CD14-positive monocyte (primary cell): Measurements from ENCODE around the gene KIF3B. TPM values are rescaled to one million over a fixed set of nuclear protein-coding genes. Genes with fewer than 3 reads are reported as not detected.

Source experiments
- DNase-seq, 3 donors: peaks; one replicate each; pipeline ENCODE4 v3.0.0-alpha.2; 2011 to 2022
- H2AFZ ChIP-seq: 2 replicates; pipeline ENCODE4 v1.6.0; 2012; ENCODE audit warnings: mild to moderate bottlenecking, low read depth, low read length, inconsistent platforms; ENCODE audit not compliant: insufficient read depth, poor library complexity, severe bottlenecking
- H3K27ac ChIP-seq, 2 donors: 1 replicate in 1 of 2; 2 replicates in 1 of 2; pipeline ENCODE4 v1.5.1; 2012 to 2013; ENCODE audit warnings: low read length in 2 of 2, control low read depth in 1 of 2, inconsistent platforms in 1 of 2, low read depth in 1 of 2, mild to moderate bottlenecking in 1 of 2
- H3K27me3 ChIP-seq, 2 donors: one replicate each; pipeline versions ENCODE4 v1.6.0 to v1.6.1; 2011 to 2013; ENCODE audit warnings: low read length in 2 of 2; ENCODE audit not compliant: control insufficient read depth in 2 of 2, insufficient read depth in 2 of 2
- H3K36me3 ChIP-seq, 2 donors: replicated peaks in 1 of 2; 1 replicate in 1 of 2; 2 replicates in 1 of 2; pipeline versions ENCODE4 v1.5.1 to v1.6.1; 2012 to 2013; ENCODE audit warnings: low read length in 2 of 2, control low read depth in 1 of 2, inconsistent platforms in 1 of 2, mild to moderate bottlenecking in 1 of 2; ENCODE audit not compliant: insufficient read depth in 2 of 2, control insufficient read depth in 1 of 2
- H3K4me1 ChIP-seq, 2 donors: 1 replicate in 1 of 2; 2 replicates in 1 of 2; pipeline versions ENCODE4 v1.5.1 to v1.6.1; 2012 to 2013; ENCODE audit warnings: low read length in 2 of 2, control low read depth in 1 of 2, inconsistent platforms in 1 of 2, mild to moderate bottlenecking in 1 of 2, moderate library complexity in 1 of 2; ENCODE audit not compliant: insufficient read depth in 2 of 2, control insufficient read depth in 1 of 2
- H3K4me2 ChIP-seq: replicated peaks from 2 replicates; pipeline ENCODE3; 2012; ENCODE audit warnings: low read length, moderate library complexity, mild to moderate bottlenecking; ENCODE audit not compliant: poor library complexity, severe bottlenecking; ENCODE audit errors: extremely low read depth
- H3K4me3 ChIP-seq, 3 experiments: fragments of 200-600 bp in 1 of 3; sonication (generic) in 1 of 3; replicated peaks in 1 of 3; 1 replicate in 2 of 3; 2 replicates in 1 of 3; pipeline ENCODE4 v1.5.1; 2011 to 2013; ENCODE audit warnings: low read length in 3 of 3, mild to moderate bottlenecking in 3 of 3, control low read depth in 2 of 3, low read depth in 2 of 3, inconsistent platforms in 1 of 3, moderate library complexity in 1 of 3
- H3K79me2 ChIP-seq: 2 replicates; pipeline ENCODE4 v1.6.0; 2012; ENCODE audit warnings: mild to moderate bottlenecking, control low read depth, inconsistent platforms, low read length, moderate library complexity; ENCODE audit not compliant: insufficient read depth
- H3K9ac ChIP-seq: 2 replicates; pipeline ENCODE4 v1.6.0; 2017; ENCODE audit warnings: low read length, mild to moderate bottlenecking; ENCODE audit not compliant: insufficient read depth, poor library complexity, severe bottlenecking
- H3K9me3 ChIP-seq, 2 donors: replicated peaks in 1 of 2; 1 replicate in 1 of 2; 2 replicates in 1 of 2; pipeline versions ENCODE4 v1.5.1 to v1.6.1; 2012 to 2013; ENCODE audit warnings: low read length in 2 of 2, control low read depth in 1 of 2; ENCODE audit not compliant: control insufficient read depth in 1 of 2, insufficient read depth in 1 of 2
- H4K20me1 ChIP-seq: 2 replicates; pipeline ENCODE4 v1.6.0; 2012; ENCODE audit warnings: mild to moderate bottlenecking, low read length, control low read depth, moderate library complexity; ENCODE audit not compliant: insufficient read depth
- H3K27ac Mint-ChIP-seq, 7 donors: one replicate each; pipeline ENCODE4 v1.8.0; 2020; ENCODE audit warnings: mild to moderate bottlenecking in 7 of 7, mixed read lengths in 7 of 7, moderate library complexity in 6 of 7, inconsistent platforms in 2 of 7
- H3K27me3 Mint-ChIP-seq, 3 donors: one replicate each; pipeline ENCODE4 v1.8.0; 2021 to 2022; ENCODE audit warnings: low read depth in 3 of 3, mild to moderate bottlenecking in 3 of 3, mixed read lengths in 3 of 3, moderate library complexity in 3 of 3, inconsistent platforms in 1 of 3
- H3K36me3 Mint-ChIP-seq, 2 donors: one replicate each; pipeline ENCODE4 v1.8.0; 2020; ENCODE audit warnings: mixed read lengths in 2 of 2, inconsistent platforms in 1 of 2, mild to moderate bottlenecking in 1 of 2
- H3K4me1 Mint-ChIP-seq: one replicate; pipeline ENCODE4 v1.8.0; 2020; ENCODE audit warnings: mild to moderate bottlenecking, mixed read lengths
- H3K4me3 Mint-ChIP-seq, 2 donors: one replicate each; pipeline ENCODE4 v1.8.0; 2020; ENCODE audit warnings: mild to moderate bottlenecking in 2 of 2, mixed read lengths in 2 of 2, moderate library complexity in 1 of 2
- H3K9me3 Mint-ChIP-seq, 7 donors: one replicate each; pipeline ENCODE4 v1.8.0; 2020 to 2022; ENCODE audit warnings: mixed read lengths in 7 of 7, mild to moderate bottlenecking in 6 of 7, moderate library complexity in 6 of 7, inconsistent platforms in 2 of 7
- WGBS: methylation state at CpG from one replicate; pipeline ENCODE4 v1.1.5; 2013; ENCODE audit warnings: missing lambda C conversion rate; ENCODE audit not compliant: insufficient coverage; 5-methylcytosine and 5-hydroxymethylcytosine counted together
- intact Hi-C, 2 donors: fragments of 100-400 bp; cut with micrococcal nuclease; formaldehyde crosslinking; loops; one replicate each; pipeline versions ENCODE4 v1.15.0 to v1.15.1; 2023
- polyA plus RNA-seq, 3 donors: library from polyadenylated mRNA; depleted of rRNA in 1 of 3; unstranded in 2 of 3; stranded (reverse) in 1 of 3; fragments of 300-500 nt in 2 of 3; fragments of >200 nt in 1 of 3; fragmentation: Illumina TruSeq in 2 of 3; gene quantifications; 1 replicate in 2 of 3; 2 replicates in 1 of 3; pipeline ENCODE4 v1.2.3, GENCODE V29; 2012 to 2021
- TF ChIP-seq, protein P1 (sequence below): fragments of 200-600 bp; IDR thresholded peaks from one replicate; pipeline ENCODE4 v1.8.0; 2022; ENCODE audit warnings: antibody characterized with exemption, mild to moderate bottlenecking

The KIF3B gene
- polyA plus RNA-seq, 3 donors: 1.5 to 7.5 (median 3.4) TPM

DNA sequence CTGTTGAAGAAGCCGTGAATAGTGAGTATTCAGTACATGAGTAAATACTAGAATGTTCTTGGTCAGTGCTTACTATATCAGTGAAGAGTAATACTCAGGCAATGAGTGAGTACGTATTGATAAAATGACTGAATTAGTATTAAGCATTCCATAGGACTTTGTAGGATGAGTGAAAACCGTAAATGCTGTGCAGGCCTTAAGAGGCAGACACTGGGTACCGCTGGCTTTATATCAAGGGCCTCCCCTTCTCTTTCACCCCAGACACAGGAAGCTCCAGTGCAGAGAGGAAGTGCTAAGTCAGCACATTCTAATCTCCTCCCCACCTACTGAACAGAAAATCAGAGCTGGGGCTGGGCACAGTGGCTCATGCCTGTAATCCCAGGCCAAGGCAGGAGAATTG lies 45.6 kb upstream of the KIF3B start:
- Mint-ChIP-seq H3K4me3 (peak overlapping the region in 1 of 2 donors; percentile 60), H3K4me1 (peaks cover 72% of the 10 kb centered on the region), H3K9me3 (no peaks in the 10 kb centered on the region), H3K27ac (peak overlapping the region; percentile 71 to 96 (median 92)), H3K36me3 (peaks cover 54 to 57% of the 10 kb centered on the region in 2 donors), H3K27me3 (peaks cover 0 to 2% (median 0%) of the 10 kb centered on the region in 3 donors)
- peaks cover 66 to 73% of the 10 kb centered on the region in 2 donors for H3K4me1 ChIP-seq
- no peaks in the 10 kb centered on the region for H3K9me3 ChIP-seq
- peaks cover 16 to 45% of the 10 kb centered on the region in 2 donors for H3K36me3 ChIP-seq
- H3K9ac ChIP-seq: no peak overlapping the region
- H3K4me3 ChIP-seq: peak overlapping the region in 1 of 3 experiments; percentile 35
- TF ChIP-seq, protein P1, sequence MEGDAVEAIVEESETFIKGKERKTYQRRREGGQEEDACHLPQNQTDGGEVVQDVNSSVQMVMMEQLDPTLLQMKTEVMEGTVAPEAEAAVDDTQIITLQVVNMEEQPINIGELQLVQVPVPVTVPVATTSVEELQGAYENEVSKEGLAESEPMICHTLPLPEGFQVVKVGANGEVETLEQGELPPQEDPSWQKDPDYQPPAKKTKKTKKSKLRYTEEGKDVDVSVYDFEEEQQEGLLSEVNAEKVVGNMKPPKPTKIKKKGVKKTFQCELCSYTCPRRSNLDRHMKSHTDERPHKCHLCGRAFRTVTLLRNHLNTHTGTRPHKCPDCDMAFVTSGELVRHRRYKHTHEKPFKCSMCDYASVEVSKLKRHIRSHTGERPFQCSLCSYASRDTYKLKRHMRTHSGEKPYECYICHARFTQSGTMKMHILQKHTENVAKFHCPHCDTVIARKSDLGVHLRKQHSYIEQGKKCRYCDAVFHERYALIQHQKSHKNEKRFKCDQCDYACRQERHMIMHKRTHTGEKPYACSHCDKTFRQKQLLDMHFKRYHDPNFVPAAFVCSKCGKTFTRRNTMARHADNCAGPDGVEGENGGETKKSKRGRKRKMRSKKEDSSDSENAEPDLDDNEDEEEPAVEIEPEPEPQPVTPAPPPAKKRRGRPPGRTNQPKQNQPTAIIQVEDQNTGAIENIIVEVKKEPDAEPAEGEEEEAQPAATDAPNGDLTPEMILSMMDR: no peak
- H2AFZ ChIP-seq: no peak overlapping the region
- no peaks in the 10 kb centered on the region for H3K27me3 ChIP-seq
- DNase-seq: peak; percentile 34 to 62 (median 44)
- H3K4me2 ChIP-seq: peak overlapping the region; percentile 34
- H4K20me1 ChIP-seq: no peaks in the 10 kb centered on the region
- intact Hi-C loops: no loop called here
- no peaks in the 10 kb centered on the region for H3K79me2 ChIP-seq
- peak overlapping the region; percentile 55 to 85 for H3K27ac ChIP-seq
- WGBS: 83% methylated on average over 1 of the region's 4 CpGs

- Mint-ChIP-seq H3K4me1 (peaks cover 66% of the 10 kb centered on the region), H3K27me3 (peaks cover 0 to 2% (median 0%) of the 10 kb centered on the region in 3 donors), H3K9me3 (no peaks in the 10 kb centered on the region), H3K36me3 (peaks cover 60 to 62% of the 10 kb centered on the region in 2 donors), H3K4me3 (no peak overlapping the region), H3K27ac (peak overlapping the region; percentile 71 to 96 (median 92))
- Histone ChIP-seq H3K36me3 (peaks cover 16 to 50% of the 10 kb centered on the region in 2 donors), H3K27me3 (no peaks in the 10 kb centered on the region), H3K79me2 (no peaks in the 10 kb centered on the region), H3K9ac (no peak overlapping the region), H2AFZ (no peak overlapping the region), H3K9me3 (no peaks in the 10 kb centered on the region), H3K4me3 (peak overlapping the region in 1 of 3 experiments; percentile 35), H3K27ac (peak overlapping the region; percentile 55 to 85), H3K4me2 (peak overlapping the region; percentile 34), H4K20me1 (no peaks in the 10 kb centered on the region), H3K4me1 (peaks cover 60 to 67% of the 10 kb centered on the region in 2 donors)
- intact Hi-C loops: no loop called here
- TF ChIP-seq, protein P1: no peak
- DNase-seq: no peak
These were observed 45.0 kb upstream of the KIF3B start for GRCh38 chr20:32232326-32232886.
